GM12878 (cell line): ENCODE results near the gene DHCR24. TPM values are rescaled to one million over a fixed set of nuclear protein-coding genes. Genes with fewer than 3 reads are reported as not detected.

ENCODE experiments used
- ATAC-seq: fragments of 200-7000 bp; cut with Tn5 transposase; 3 replicates; pipeline ENCODE4 v1.9.1; 2020; ENCODE audit warnings: mild to moderate bottlenecking, moderate library complexity
- BruUV-seq: library from RNA; stranded (reverse); fragments of 400-500 nt; replicated peaks from 2 replicates; lab custom pipeline; 2021; lab: Mats Ljungman, UMichigan
- CTCF ChIA-PET: fragments of 300-600 bp; sonication (Branson Sonifier 250); formaldehyde crosslinking; extraction: SDS; loops from one replicate; lab custom pipeline; 2021; ENCODE audit warnings: inconsistent platforms; lab: Yijun Ruan, JAX
- POLR2A ChIA-PET: fragments of 350-600 bp; formaldehyde crosslinking; extraction: SDS; loops from one replicate; lab custom pipeline; 2021; ENCODE audit warnings: inconsistent platforms; lab: Charles Lee
- RAD21 ChIA-PET: fragments of 300-600 bp; sonication (Branson Sonifier 250); formaldehyde crosslinking; loops from one replicate; lab custom pipeline; 2023; ENCODE audit warnings: antibody characterized with exemption; ENCODE audit not compliant: unreplicated experiment; lab: Charles Lee
- SMC1A ChIA-PET: fragments of 300-600 bp; sonication (Branson Sonifier 250); formaldehyde crosslinking; loops from one replicate; lab custom pipeline; 2023; ENCODE audit not compliant: unreplicated experiment, uncharacterized antibody; lab: Charles Lee
- DNase-seq: peaks from one replicate; pipeline ENCODE4 v3.0.0-alpha.2; 2011; ENCODE audit warnings: low read depth, low spot score
- FAIRE-seq: peaks from 3 replicates; lab custom pipeline; 2011; peaks lifted over from hg19 to GRCh38; lab: Jason Lieb, UNC
- H2AFZ ChIP-seq: 2 replicates; pipeline ENCODE4 v1.6.0; 2011; ENCODE audit warnings: low read depth, low read length, control low read depth; ENCODE audit not compliant: control insufficient read depth
- H3K27ac ChIP-seq: 2 replicates; pipeline ENCODE4 v1.5.1; 2011; ENCODE audit warnings: control low read depth; ENCODE audit not compliant: control insufficient read depth, insufficient read depth
- H3K27me3 ChIP-seq, 2 experiments: replicated peaks in 1 of 2; 2 replicates each; pipeline versions ENCODE4 v1.6.0 to v1.6.1; 2011; ENCODE audit warnings: low read length in 1 of 2; ENCODE audit not compliant: control insufficient read depth in 2 of 2, insufficient read depth in 2 of 2
- H3K36me3 ChIP-seq, 2 experiments: 2 replicates each; pipeline ENCODE4 v1.5.1; 2011; ENCODE audit warnings: low read length in 1 of 2; ENCODE audit not compliant: control insufficient read depth in 2 of 2, insufficient read depth in 2 of 2
- H3K4me1 ChIP-seq: 2 replicates; pipeline ENCODE4 v1.6.1; 2011; ENCODE audit warnings: mild to moderate bottlenecking, low read length, moderate library complexity, mixed read lengths; ENCODE audit not compliant: control insufficient read depth, insufficient read depth
- H3K4me2 ChIP-seq: 2 replicates; pipeline ENCODE4 v1.6.0; 2011; ENCODE audit warnings: control low read depth; ENCODE audit not compliant: control insufficient read depth, insufficient read depth
- H3K4me3 ChIP-seq: fragments of 200-600 bp; sonication (generic); 2 replicates; pipeline ENCODE4 v1.5.1; 2016
- H3K79me2 ChIP-seq: 2 replicates; pipeline ENCODE4 v1.6.0; 2011; ENCODE audit warnings: low read length; ENCODE audit not compliant: control insufficient read depth, insufficient read depth
- H3K9ac ChIP-seq: 2 replicates; pipeline ENCODE4 v1.8.0; 2011; ENCODE audit warnings: low read length, control low read depth, mixed read lengths; ENCODE audit not compliant: control insufficient read depth, insufficient read depth
- H3K9me3 ChIP-seq: replicated peaks from 3 replicates; pipeline ENCODE4 v1.5.1; 2011; ENCODE audit warnings: mild to moderate bottlenecking, low read length; ENCODE audit not compliant: control insufficient read depth, insufficient read depth
- H4K20me1 ChIP-seq: 2 replicates; pipeline ENCODE4 v1.6.0; 2011; ENCODE audit not compliant: control insufficient read depth, insufficient read depth
- CHD4 ChIP-seq: fragments of 200-600 bp; sonication (generic); IDR thresholded peaks from 2 replicates; pipeline ENCODE4 v1.6.1; 2016; ENCODE audit warnings: mild to moderate bottlenecking
- ETV6 ChIP-seq, 2 experiments: fragments of 450-650 bp in 1 of 2; IDR thresholded peaks in 1 of 2; conservative IDR thresholded peaks in 1 of 2; 2 replicates each; pipeline ENCODE4 v1.6.1; 2014; ENCODE audit warnings: antibody characterized with exemption in 1 of 2, borderline replicate concordance in 1 of 2, low read depth in 1 of 2, mild to moderate bottlenecking in 1 of 2, moderate library complexity in 1 of 2
- HDAC2 ChIP-seq: fragments of 200-600 bp; sonication (generic); IDR thresholded peaks from 2 replicates; pipeline ENCODE4 v1.6.1; 2017
- MYB ChIP-seq: fragments of 150-350 bp; IDR thresholded peaks from 2 replicates; pipeline ENCODE4 v1.6.1; 2014; ENCODE audit warnings: mild to moderate bottlenecking, low read depth, low read length, borderline replicate concordance
- NFIC ChIP-seq: IDR thresholded peaks from 2 replicates; pipeline ENCODE4 v1.6.1; 2012; ENCODE audit warnings: low read depth, mild to moderate bottlenecking, inconsistent platforms, low read length, moderate library complexity
- PML ChIP-seq: IDR thresholded peaks from 2 replicates; pipeline ENCODE4 v1.6.1; 2012; ENCODE audit warnings: low read length, inconsistent platforms
- POLR2A ChIP-seq: IDR thresholded peaks from 2 replicates; pipeline ENCODE4 v1.6.1; 2011; ENCODE audit warnings: low read depth, mild to moderate bottlenecking, low read length
- POLR2AphosphoS5 ChIP-seq: IDR thresholded peaks from 2 replicates; pipeline ENCODE4 v1.6.1; 2011; ENCODE audit warnings: mild to moderate bottlenecking, low read length, inconsistent platforms
- RB1 ChIP-seq: fragments of 450-650 bp; formaldehyde crosslinking; IDR thresholded peaks from 2 replicates; pipeline ENCODE4 v1.6.1; 2017; ENCODE audit warnings: mild to moderate bottlenecking, borderline replicate concordance
- RBBP5 ChIP-seq: fragments of 200-600 bp; sonication (generic); conservative IDR thresholded peaks from 2 replicates; pipeline ENCODE4 v1.6.1; 2016
- RELB ChIP-seq: fragments of 450-650 bp; IDR thresholded peaks from 2 replicates; pipeline ENCODE4 v1.6.1; 2017; ENCODE audit warnings: low read depth, mild to moderate bottlenecking, moderate library complexity
- SUPT20H ChIP-seq: IDR thresholded peaks from 2 replicates; pipeline ENCODE4 v1.6.1; 2011; ENCODE audit warnings: low read depth, mild to moderate bottlenecking, low read length, moderate library complexity, borderline replicate concordance; ENCODE audit not compliant: control insufficient read depth
- ZBTB33 ChIP-seq: fragments of 450-650 bp; IDR thresholded peaks from 2 replicates; pipeline ENCODE4 v1.6.1; 2017; ENCODE audit warnings: mild to moderate bottlenecking
- ZNF217 ChIP-seq: fragments of 450-650 bp; IDR thresholded peaks from 2 replicates; pipeline ENCODE4 v1.6.1; 2017; ENCODE audit warnings: antibody characterized with exemption, mild to moderate bottlenecking
- ZNF384 ChIP-seq: IDR thresholded peaks from 2 replicates; pipeline ENCODE4 v1.6.1; 2012; ENCODE audit warnings: low read depth, mild to moderate bottlenecking, low read length, improper control_type of control experiment, borderline replicate concordance
- WGBS: methylation state at CpG from one replicate; pipeline ENCODE4 v1.1.6; 2016; ENCODE audit warnings: low lambda C conversion rate; ENCODE audit not compliant: insufficient replicate concordance, insufficient coverage; ENCODE audit errors: missing lambda C conversion rate; 5-methylcytosine and 5-hydroxymethylcytosine counted together
- in situ Hi-C: fragments of 300-500 bp; cut with MboI; formaldehyde crosslinking; loops from 9 replicates; pipeline ENCODE4 v1.14.3; 2018; ENCODE audit warnings: mixed read lengths
- intact Hi-C: fragments of 100-400 bp; cut with micrococcal nuclease; formaldehyde crosslinking; loops from one replicate; pipeline ENCODE4 v1.14.2; 2022; ENCODE audit not compliant: unreplicated experiment
- polyA plus RNA-seq, 11 experiments: library from polyadenylated mRNA; depleted of rRNA in 4 of 11; unstranded in 6 of 11; stranded (reverse) in 5 of 11; fragments of >200 nt; fragmentation: Nextera tagmentation in 4 of 11; fragmentation: Illumina TruSeq in 1 of 11; extraction: Ambion mirVana in 4 of 11; extraction: Trizol in 1 of 11; gene quantifications; 1 replicate in 1 of 11; 2 replicates in 10 of 11; pipeline versions ENCODE4 v1.2.1 to v1.2.3, GENCODE V29; 2011 to 2016; ENCODE audit warnings: inconsistent platforms in 2 of 11, missing spikeins in 2 of 11, low read depth in 1 of 11
- total RNA-seq, 4 experiments: library from RNA; depleted of rRNA in 3 of 4; stranded (reverse); fragments of >200 nt in 3 of 4; fragmentation: Illumina TruSeq in 1 of 4; extraction: Trizol in 1 of 4; gene quantifications; 2 replicates each; pipeline versions ENCODE4 v1.2.1 to v1.2.3, GENCODE V29; 2013 to 2021

The DHCR24 gene
- total and polyA plus RNA-seq, 10 of the 15 experiments (the other 5 are each of a cell fraction or from before 2014, with no cell fraction given), result 23.3 to 169 (median 120) TPM

GRCh38 chr1:54854381-54855020 lies 32.5 kb downstream of the DHCR24 start:
- Histone ChIP-seq H3K79me2 (no peaks in the 10 kb centered on the region), H3K36me3 (peaks cover 36 to 56% of the 10 kb centered on the region in 2 experiments), H3K27me3 (no peaks in the 10 kb centered on the region), H2AFZ (no peak overlapping the region), H3K4me3 (no peak overlapping the region), H3K4me1 (no peaks in the 10 kb centered on the region), H3K27ac (no peak overlapping the region), H3K4me2 (no peak overlapping the region), H4K20me1 (no peaks in the 10 kb centered on the region), H3K9ac (no peak overlapping the region), H3K9me3 (no peaks in the 10 kb centered on the region)
- intact Hi-C loops (no loop called here), in situ Hi-C loops (no loop called here)
- ChIA-PET CTCF (no interaction called here), SMC1A (no interaction called here), POLR2A (no interaction called here), RAD21 (no interaction called here)
- no peak for ATAC-seq
- BruUV-seq, result no TSS peak
- no peak for FAIRE-seq
- no peak for DNase-seq
- WGBS, result 95% methylated on average over 12 of the region's 12 CpGs
- no peak for TF ChIP-seq PML
- 0 out of 2 replicates have a peak, but pooled peaks have one; percentile 18 for TF ChIP-seq POLR2A

GRCh38 chr1:54853793-54854370 lies 33.1 kb downstream of the DHCR24 start:
- H3K27me3 ChIP-seq, result no peaks in the 10 kb centered on the region
- ChIA-PET CTCF (no interaction called here), SMC1A (no interaction called here), POLR2A (no interaction called here), RAD21 (no interaction called here)
- no TSS peak for BruUV-seq
- H3K4me1 ChIP-seq, result no peaks in the 10 kb centered on the region
- H3K4me3 ChIP-seq, result no peak overlapping the region
- no peaks in the 10 kb centered on the region for H3K79me2 ChIP-seq
- no peaks in the 10 kb centered on the region for H3K9me3 ChIP-seq
- H3K9ac ChIP-seq, result no peak overlapping the region
- intact Hi-C loops, result no loop called here
- H3K4me2 ChIP-seq, result no peak overlapping the region
- WGBS, result 92% methylated on average over 12 of the region's 12 CpGs
- FAIRE-seq (no peak), DNase-seq (no peak), ATAC-seq (no peak)
- H2AFZ ChIP-seq, result no peak overlapping the region
- peaks cover 36 to 53% of the 10 kb centered on the region in 2 experiments for H3K36me3 ChIP-seq
- no peaks in the 10 kb centered on the region for H4K20me1 ChIP-seq
- no peak overlapping the region for H3K27ac ChIP-seq
- in situ Hi-C loops, result no loop called here
- no peak for TF ChIP-seq RBBP5
- TF ChIP-seq HDAC2, result no peak
- TF ChIP-seq ZBTB33, result no peak
- TF ChIP-seq CHD4, result no peak
- no peak for TF ChIP-seq SUPT20H
- no peak for TF ChIP-seq ETV6 (conservative IDR thresholded peaks at IDR 0.05 in 1 of 2, IDR thresholded peaks at IDR 0.05 in 1 of 2; ENCODE audit: borderline replicate concordance in 1 of 2, low read depth in 1 of 2)
- no peak for TF ChIP-seq ZNF217
- no peak for TF ChIP-seq RELB
- no peak for TF ChIP-seq ZNF384
- TF ChIP-seq MYB, result no peak
- TF ChIP-seq NFIC, result no peak
- no peak for TF ChIP-seq RB1
- TF ChIP-seq POLR2AphosphoS5, result no peak
